ENCODE results near the gene CLCN4.

Gene CLCN4

GRCh38 chrX:10126834-10127233 lies 29.9 kb upstream of the CLCN4 start:
- intact Hi-C loops (cut with DNase I): no loop called here
- no peak for DNase-seq

DNA sequence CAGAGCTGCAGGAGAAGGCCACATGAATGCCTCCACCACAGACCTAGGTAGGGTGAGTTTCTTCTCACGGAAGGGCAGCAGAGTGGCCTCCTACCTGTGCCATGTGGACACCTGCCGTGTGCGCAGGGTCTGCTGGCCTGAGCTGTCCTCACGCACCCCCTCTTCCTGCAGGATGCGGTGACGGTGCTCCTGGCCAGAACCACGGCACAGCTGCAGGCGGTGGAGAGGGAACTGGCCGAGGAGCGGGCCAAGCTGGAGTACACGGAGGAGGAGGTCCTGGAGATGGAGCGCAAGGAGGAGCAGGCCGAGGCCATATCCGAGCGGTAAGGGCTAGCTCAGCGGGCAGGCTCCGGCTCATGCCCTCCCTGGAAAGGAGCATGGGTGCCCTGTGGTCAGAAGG lies 28.4 kb upstream of the CLCN4 start:
- intact Hi-C loops (cut with DNase I): no loop called here

DNA sequence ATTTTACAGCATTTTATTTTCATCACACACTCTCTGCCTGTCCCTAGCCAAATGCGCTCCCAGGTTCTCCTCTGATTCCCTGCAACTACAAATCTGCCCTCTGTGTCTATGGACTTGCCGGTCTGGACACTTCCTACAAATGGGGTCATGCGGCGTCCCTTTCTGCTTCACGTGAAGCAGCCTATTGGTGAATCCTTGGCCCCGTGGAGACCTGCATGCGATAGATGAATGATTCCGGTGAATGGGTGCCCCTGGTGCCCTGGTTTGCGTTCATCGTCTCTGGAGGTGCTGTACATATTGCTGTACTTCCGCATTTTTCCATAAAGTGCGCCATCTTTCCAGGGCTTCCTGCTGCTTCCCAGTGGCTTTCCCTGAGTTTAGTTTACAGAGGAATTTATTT lies 27.5 kb upstream of the CLCN4 start:
- DNase-seq: peak in 1 of 10 donors; percentile 62

More for the DNA sequence above, 28.4 kb upstream of the CLCN4 start:
- DNase-seq: peak in 1 of 10 donors; percentile 55

GRCh38 chrX:10130354-10130753 lies 26.4 kb upstream of the CLCN4 start:
- intact Hi-C loops (cut with DNase I): no loop called here
- DNase-seq: no peak

More for the DNA sequence above, 27.5 kb upstream of the CLCN4 start:
- intact Hi-C loops (cut with DNase I): no loop called here

DNA sequence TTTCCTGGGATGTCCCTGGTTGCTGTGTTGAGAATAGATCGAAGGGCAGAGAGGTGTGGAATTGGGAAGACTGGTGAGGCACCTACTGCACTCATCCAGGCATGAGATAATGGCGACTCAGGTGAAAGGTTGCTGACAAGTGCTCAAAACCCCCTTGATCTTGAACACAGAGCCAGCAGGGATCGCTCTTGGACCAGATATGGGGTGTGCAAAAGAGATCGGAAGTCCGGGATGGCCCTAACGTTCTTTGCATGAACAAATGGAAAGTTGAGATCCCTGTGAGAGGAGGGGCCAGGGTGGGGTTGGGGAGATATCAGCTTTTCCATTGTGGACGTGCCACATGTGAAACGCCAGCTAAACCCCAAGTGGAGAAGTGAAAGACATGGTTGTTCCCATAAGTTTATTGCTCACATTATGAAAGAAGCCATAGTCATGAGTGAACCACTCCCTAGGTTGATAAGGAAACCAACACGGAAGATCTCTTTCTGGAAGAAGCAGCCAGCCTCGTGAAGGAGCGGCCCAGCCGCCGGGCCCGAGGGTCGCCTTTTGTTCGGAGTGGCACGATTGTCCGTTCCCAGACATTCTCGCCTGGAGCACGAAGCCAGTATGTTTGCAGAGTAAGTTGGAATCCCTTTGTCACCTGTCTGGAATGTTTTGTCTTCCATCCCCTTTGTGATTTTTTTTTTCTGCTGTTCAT lies 22.6 kb upstream of the CLCN4 start:
- peak in 1 of 10 donors; percentile 30 for DNase-seq
- intact Hi-C loops (cut with DNase I): no loop called here

DNA sequence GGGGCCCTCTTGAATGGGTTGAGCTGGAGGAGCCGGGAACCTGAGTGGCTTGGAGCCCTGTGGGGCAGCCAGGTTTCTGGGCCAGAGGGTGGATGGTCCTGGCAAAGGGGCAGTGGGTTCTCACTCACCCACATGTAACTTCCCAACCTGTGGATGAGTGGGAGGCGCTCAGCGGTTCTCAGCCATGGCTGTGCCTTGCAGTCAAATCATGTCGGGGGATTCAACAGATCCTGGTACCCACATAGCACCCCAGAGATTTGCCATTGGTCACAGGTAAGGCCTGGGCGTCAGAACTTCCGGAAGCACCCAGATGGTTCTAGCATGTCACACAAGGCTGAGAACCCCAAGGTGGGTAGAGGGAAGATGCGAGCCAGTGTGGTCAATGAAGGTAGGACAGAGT lies 21.9 kb upstream of the CLCN4 start:
- intact Hi-C loops (cut with DNase I): no loop called here
- peak in 2 of 10 donors; percentile 38 to 49 for DNase-seq

GRCh38 chrX:10135561-10136399 lies 21.0 kb upstream of the CLCN4 start:
- DNase-seq: peak in 2 of 10 donors; percentile 43 to 55
- intact Hi-C loops (cut with DNase I): no loop called here

DNA sequence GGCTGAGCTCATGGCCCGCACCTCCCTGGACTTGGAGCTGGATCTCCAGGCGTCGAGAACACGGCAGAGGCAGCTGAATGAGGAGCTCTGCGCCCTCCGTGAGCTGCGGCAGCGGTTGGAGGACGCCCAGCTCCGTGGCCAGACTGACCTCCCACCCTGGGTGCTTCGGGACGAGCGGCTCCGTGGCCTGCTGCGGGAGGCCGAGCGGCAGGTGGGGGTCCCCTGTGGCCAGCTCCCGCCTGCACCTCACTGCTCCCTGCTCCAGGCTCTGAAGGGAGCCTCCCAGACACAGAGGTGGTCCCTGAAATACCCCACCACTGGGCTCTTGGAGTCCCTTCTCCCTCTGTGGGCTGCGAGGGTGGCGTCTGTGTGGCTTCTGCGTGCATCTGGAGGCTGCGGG lies 18.0 kb upstream of the CLCN4 start:
- peak in 2 of 10 donors; percentile 73 to 74 for DNase-seq
- intact Hi-C loops (cut with DNase I): no loop called here

DNA sequence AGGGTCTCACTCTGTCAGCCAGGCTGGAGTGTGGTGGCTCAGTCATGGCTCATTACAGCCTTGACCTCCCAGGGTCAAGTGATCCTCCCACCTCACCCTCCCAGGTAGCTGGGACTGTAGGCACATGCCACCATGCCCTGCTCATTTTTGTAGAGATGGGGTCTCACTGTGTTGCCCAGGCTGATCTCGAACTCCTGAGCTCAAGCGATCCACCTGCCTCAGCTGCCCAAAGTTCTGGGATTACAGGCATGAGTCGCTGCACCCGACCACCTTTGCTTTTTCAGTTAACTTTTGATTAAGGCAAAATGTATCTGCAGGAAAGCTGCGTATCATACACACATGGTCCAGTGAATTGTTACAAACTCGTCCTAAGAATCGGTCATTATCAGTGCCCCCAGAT lies 16.5 kb upstream of the CLCN4 start:
- peak in 1 of 10 donors; percentile 26 for DNase-seq
- intact Hi-C loops (cut with DNase I): no loop called here

DNA sequence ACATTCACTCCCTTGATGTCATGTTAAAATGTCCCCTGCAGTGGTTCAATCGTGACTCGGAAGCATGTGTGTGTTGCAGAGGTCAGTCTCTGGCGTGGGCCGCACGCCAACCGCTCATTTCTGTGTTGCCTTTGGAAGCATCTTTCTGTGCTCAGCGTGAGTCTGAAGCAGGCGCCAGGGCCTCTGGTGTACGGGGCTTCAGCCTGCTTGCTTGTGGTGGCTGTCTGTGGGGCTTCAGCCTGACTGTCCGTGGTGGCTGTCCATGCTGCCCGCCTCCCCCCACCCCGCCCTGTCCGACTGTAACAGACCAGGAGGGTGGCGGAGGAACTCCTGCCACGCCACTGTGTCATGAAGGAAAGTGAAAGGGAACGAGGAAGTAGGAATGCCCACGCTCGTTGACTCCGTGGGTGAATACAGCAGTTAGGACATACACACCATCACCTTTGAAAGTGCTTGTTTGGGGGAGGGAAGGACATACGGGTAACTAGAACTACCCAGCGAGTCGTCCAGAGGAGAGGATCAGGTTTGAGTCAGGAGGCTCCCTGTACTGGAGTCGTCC lies 14.7 kb upstream of the CLCN4 start:
- DNase-seq: peak in 3 of 10 donors; percentile 47 to 70 (median 49)

GRCh38 chrX:10143071-10143983 lies 13.4 kb upstream of the CLCN4 start:
- intact Hi-C loops (cut with DNase I): no loop called here
- peak in 2 of 10 donors; percentile 41 to 63 for DNase-seq

More for the DNA sequence above, 14.7 kb upstream of the CLCN4 start:
- intact Hi-C loops (cut with DNase I): no loop called here

DNA sequence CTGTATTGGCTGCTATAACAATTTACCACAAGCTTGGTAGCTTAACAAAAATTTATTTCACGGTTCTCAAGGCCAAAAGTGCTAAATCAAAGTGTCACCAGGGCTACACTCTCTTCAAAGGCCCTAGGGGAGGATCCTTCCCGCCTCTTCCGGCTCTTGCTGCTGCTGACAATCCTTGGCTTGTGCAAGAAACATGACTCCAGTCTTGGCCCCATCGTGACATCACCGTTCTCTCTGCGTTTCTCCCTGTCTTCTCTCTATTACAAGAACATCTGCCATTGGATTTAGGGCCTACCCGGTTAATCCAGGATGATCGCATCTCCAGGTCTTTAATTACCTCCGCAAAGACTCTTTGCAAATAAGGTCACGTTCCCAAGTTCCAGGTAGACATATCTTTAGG lies 10.4 kb upstream of the CLCN4 start:
- intact Hi-C loops (cut with DNase I): no loop called here
- peak in 1 of 10 donors; percentile 57 for DNase-seq

- DNase-seq: peak in 1 of 10 donors; percentile 18
- intact Hi-C loops (cut with DNase I): no loop called here
These were observed 4.7 kb upstream of the CLCN4 start for GRCh38 chrX:10152086-10152485.

GRCh38 chrX:10155137-10155536 lies 1.6 kb upstream of the CLCN4 start:
- intact Hi-C loops (cut with DNase I): no loop called here
- DNase-seq: no peak

DNA sequence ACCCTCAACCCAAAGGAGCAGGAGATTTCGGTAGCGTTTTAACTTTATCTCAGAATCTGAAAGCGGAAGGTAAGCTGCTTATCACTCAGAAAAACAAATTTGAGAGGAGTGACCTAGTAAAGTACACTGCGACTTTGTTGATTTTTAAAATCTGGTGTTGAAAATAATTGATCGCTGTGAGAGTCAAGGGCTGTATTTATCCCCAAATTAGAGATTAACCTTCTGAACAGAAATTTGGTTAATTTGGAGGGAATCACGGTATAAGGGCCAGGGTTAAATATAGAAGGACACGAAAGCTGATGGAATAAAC lies 212 bp downstream of the CLCN4 start:
- intact Hi-C loops (cut with DNase I): no loop called here
- no peak for DNase-seq

- intact Hi-C loops (cut with DNase I): no loop called here
- no peak for DNase-seq
These were observed 768 bp downstream of the CLCN4 start for GRCh38 chrX:10157543-10157942.

DNA sequence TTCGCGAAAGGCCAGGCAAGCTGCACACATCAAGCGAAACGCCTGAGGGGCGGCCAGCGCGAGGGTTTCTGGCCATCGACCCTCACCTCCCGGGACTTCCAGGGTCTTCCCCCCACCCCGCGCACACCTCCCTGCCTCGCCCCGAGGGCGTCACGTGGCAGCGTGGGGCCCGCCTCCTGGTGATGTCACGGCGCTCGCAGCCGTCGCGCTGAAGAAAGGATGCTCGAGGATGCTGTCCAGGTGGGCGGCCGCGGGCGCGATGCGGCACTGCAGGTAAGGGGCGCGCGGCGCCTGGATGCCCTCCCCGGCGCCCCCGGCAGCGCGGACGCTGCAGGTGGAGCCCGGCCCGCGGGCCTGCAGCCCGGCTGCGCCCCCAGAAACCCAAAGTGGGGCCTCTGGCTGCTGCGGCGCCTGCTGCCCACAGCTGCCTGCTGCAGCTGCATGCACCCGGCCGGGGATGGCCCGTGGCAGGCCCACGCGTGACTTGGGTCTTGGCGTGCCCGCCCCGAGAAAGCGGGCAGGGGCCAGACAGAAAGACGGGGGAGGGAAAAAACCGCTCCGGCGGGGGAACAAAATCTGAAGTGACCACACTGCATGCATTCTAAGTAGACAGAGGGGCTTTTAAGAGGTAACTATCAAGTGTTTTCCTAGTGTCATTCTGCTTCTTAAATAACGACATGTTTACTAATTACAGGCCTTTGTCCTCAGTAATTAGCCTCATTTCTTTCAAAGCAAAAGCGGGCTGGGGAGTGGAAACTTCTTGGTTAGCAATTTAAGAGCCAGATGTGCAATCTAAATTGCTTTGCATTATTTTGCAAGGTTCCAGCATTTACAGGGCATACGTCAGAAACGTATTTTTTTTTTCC lies 1.7 kb downstream of the CLCN4 start:
- intact Hi-C loops (cut with DNase I): no loop called here
- DNase-seq: peak; percentile 59 to 97 (median 73)

- intact Hi-C loops (cut with DNase I): no loop called here
- peak in 1 of 10 donors; percentile 86 for DNase-seq
These were observed 2.3 kb downstream of the CLCN4 start for GRCh38 chrX:10159145-10159468.

DNA sequence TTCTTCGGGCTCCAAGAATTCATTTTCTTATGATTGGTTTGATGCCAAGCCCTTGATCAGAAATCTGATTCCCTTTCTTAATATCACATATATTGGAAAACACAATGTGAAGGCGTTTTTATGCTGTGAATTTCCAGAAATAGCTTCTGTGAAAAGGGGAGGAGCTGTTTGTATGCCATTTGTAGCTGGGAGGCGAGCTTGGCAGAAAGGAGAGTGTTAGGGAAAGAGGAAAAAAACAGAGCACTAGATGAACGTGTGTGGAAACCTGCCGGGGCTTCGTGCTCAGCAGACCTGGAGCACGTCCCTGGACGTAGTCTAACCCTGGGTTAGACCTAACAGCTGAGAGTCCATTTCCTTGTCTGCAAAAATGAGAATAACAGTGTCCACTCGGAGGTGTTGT lies 3.4 kb downstream of the CLCN4 start:
- intact Hi-C loops (cut with DNase I): no loop called here
- no peak for DNase-seq

DNA sequence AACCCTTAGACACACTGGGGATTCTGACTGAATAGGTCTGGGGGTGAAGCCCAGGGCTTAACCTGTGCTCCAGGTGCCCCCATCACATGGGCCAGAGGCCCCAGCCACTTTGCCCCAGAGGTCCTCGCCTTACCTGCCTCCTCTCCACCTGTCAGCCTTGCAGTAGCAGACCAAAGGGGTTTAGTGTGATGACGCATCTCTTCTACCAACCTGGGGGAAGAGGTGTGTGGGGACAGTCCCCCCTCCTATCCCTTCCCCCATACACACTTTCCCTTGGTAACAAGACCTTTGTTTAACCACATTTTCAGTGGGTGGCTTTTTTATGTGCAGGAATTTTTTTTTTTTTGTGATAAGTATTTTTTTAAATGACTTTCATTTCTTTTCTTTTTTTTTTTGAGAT lies 6.3 kb downstream of the CLCN4 start:
- no peak for DNase-seq
- intact Hi-C loops (cut with DNase I): no loop called here

All from posterior cingulate gyrus (tissue), 11 donors.